ENCODE measurements around the gene MLEC.

MLEC gene

DNA sequence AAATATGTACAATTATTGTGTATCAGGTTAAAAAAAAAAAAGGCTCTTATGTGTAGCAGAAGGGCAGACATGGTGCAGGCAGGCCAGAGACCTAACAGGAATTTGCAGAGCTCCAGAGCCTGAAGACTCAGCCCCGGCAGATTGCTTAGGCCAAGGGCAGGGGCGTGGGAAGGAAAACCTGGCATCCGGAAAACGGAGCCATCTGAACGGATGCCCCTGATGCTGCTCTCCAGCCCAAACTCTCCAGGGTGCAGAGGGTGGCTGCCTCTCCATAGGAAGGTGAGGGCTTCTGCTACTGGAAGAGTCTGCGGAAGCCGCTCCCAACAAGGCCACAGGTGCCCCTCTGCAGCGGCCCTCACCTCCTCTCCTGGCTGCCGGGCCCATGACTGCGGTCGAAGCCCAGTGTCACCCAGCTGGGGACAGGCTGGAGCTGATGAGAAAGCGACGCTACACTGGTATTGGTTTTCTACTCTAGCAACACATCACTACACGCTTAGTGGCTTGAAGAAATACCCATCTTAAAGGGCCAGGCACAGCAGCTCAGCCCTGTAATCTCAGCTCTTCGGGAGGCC, 58.1 kb downstream of the MLEC start:
- H3K36me3 ChIP-seq (ENCODE audit: control insufficient read depth, low read length) = no peaks in the 10 kb centered on the region
- H3K9me3 ChIP-seq (ENCODE audit: control insufficient read depth, insufficient read depth, low read length) = no peaks in the 10 kb centered on the region
- H4K20me1 ChIP-seq (ENCODE audit: control insufficient read depth, insufficient read depth, low read depth, low read length) = no peaks in the 10 kb centered on the region
- no peak overlapping the region for H3K4me3 ChIP-seq (ENCODE audit: low read length)
- no peak overlapping the region for H3K27ac ChIP-seq (ENCODE audit: low read depth, low read length)
- H3K4me1 ChIP-seq (ENCODE audit: control insufficient read depth, low read length) = no peaks in the 10 kb centered on the region
- H3K4me2 ChIP-seq (ENCODE audit: low read length) = no peak overlapping the region
- H3F3A ChIP-seq (ENCODE audit: control insufficient read depth, insufficient read depth) = no peaks in the 10 kb centered on the region
- TF ChIP-seq, protein P1, sequence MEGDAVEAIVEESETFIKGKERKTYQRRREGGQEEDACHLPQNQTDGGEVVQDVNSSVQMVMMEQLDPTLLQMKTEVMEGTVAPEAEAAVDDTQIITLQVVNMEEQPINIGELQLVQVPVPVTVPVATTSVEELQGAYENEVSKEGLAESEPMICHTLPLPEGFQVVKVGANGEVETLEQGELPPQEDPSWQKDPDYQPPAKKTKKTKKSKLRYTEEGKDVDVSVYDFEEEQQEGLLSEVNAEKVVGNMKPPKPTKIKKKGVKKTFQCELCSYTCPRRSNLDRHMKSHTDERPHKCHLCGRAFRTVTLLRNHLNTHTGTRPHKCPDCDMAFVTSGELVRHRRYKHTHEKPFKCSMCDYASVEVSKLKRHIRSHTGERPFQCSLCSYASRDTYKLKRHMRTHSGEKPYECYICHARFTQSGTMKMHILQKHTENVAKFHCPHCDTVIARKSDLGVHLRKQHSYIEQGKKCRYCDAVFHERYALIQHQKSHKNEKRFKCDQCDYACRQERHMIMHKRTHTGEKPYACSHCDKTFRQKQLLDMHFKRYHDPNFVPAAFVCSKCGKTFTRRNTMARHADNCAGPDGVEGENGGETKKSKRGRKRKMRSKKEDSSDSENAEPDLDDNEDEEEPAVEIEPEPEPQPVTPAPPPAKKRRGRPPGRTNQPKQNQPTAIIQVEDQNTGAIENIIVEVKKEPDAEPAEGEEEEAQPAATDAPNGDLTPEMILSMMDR (IDR thresholded peaks at IDR 0.05; ENCODE audit: low read depth, low read length, poor library complexity, severe bottlenecking) = no peak
- no peak for TF ChIP-seq EZH2phosphoT487 (IDR thresholded peaks at IDR 0.05; ENCODE audit: borderline replicate concordance, low read length)
- H3K9me2 ChIP-seq (replicated peaks; ENCODE audit: control insufficient read depth, low read length) = no peaks in the 10 kb centered on the region
- H3K79me2 ChIP-seq (ENCODE audit: control insufficient read depth, low read length) = no peaks in the 10 kb centered on the region
- no peaks in the 10 kb centered on the region for H3K27me3 ChIP-seq (ENCODE audit: control insufficient read depth, low read length)

DNA sequence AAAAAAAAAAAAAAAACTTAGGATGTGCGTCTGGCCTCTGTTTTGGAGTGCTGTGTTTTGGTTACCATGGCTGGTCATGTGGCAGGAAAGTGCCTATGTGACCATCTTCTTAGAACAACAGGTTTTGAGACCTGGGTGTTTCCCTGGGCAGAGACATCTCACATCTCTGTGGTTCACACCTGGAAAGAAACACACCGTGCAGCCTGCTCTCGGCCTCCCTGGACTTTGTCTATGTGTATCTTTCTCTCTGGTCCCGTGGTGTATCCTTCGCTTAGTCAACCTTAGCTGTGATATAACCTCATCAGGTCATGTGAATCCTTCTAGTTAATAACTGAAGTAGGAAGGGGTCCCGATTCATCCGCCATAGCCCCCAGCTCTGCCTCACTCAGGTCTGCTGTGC, 61.3 kb downstream of the MLEC start:
- Histone ChIP-seq H3F3A (ENCODE audit: control insufficient read depth, insufficient read depth) (0 out of 2 replicates have a peak, but pooled peaks cover 3% of the 10 kb centered on the region), H3K4me3 (ENCODE audit: low read length) (no peak overlapping the region), H3K9me3 (ENCODE audit: control insufficient read depth, insufficient read depth, low read length) (no peaks in the 10 kb centered on the region), H4K20me1 (ENCODE audit: control insufficient read depth, insufficient read depth, low read depth, low read length) (no peaks in the 10 kb centered on the region), H3K79me2 (ENCODE audit: control insufficient read depth, low read length) (no peaks in the 10 kb centered on the region), H3K9me2 (replicated peaks; ENCODE audit: control insufficient read depth, low read length) (no peaks in the 10 kb centered on the region), H3K27me3 (ENCODE audit: control insufficient read depth, low read length) (no peaks in the 10 kb centered on the region), H3K27ac (ENCODE audit: low read depth, low read length) (no peak overlapping the region), H3K36me3 (ENCODE audit: control insufficient read depth, low read length) (no peaks in the 10 kb centered on the region), H3K4me1 (ENCODE audit: control insufficient read depth, low read length) (peaks cover under 1% of the 10 kb centered on the region), H3K4me2 (ENCODE audit: low read length) (no peak overlapping the region)
- no peak for TF ChIP-seq EZH2phosphoT487 (IDR thresholded peaks at IDR 0.05; ENCODE audit: borderline replicate concordance, low read length)
- TF ChIP-seq, protein P1 (IDR thresholded peaks at IDR 0.05; ENCODE audit: low read depth, low read length, poor library complexity, severe bottlenecking) = no peak

DNA sequence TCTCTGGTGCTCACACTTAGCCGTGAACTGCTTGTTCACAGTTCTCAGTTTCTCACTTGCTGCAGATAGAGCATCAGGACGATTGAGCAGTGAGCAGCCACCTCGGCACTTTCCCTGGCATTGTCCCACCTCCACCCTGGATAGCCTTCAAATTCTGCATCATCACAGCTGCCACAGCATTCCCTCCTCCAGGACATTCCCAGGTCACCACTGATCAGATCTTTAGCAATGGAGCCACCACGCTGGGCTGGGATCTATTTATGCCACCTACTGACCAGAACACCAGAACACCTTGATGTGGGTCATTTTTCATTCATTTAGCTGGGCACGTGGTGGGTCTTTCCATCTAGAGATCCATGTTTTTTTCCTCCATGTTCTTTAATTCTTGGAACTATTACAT, 62.3 kb downstream of the MLEC start:
- Histone ChIP-seq H3K9me3 (ENCODE audit: control insufficient read depth, insufficient read depth, low read length) (no peaks in the 10 kb centered on the region), H4K20me1 (ENCODE audit: control insufficient read depth, insufficient read depth, low read depth, low read length) (no peaks in the 10 kb centered on the region), H3K4me3 (ENCODE audit: low read length) (no peak overlapping the region), H3K4me1 (ENCODE audit: control insufficient read depth, low read length) (peaks cover 7% of the 10 kb centered on the region), H3K27me3 (ENCODE audit: control insufficient read depth, low read length) (no peaks in the 10 kb centered on the region), H3K79me2 (ENCODE audit: control insufficient read depth, low read length) (no peaks in the 10 kb centered on the region), H3K9me2 (replicated peaks; ENCODE audit: control insufficient read depth, low read length) (no peaks in the 10 kb centered on the region), H3K4me2 (ENCODE audit: low read length) (no peak overlapping the region), H3K36me3 (ENCODE audit: control insufficient read depth, low read length) (no peaks in the 10 kb centered on the region), H3K27ac (ENCODE audit: low read depth, low read length) (no peak overlapping the region), H3F3A (ENCODE audit: control insufficient read depth, insufficient read depth) (0 out of 2 replicates have a peak, but pooled peaks cover 3% of the 10 kb centered on the region)
- TF ChIP-seq, protein P1 (IDR thresholded peaks at IDR 0.05; ENCODE audit: low read depth, low read length, poor library complexity, severe bottlenecking) = no peak
- TF ChIP-seq EZH2phosphoT487 (IDR thresholded peaks at IDR 0.05; ENCODE audit: borderline replicate concordance, low read length) = no peak
